BLaER1 (cell line): ENCODE measurements around the gene UXS1.

Source experiments
- H3K27ac ChIP-seq: shearing (Covaris generic); formaldehyde crosslinking; 2 replicates; pipeline ENCODE4 v1.8.1; 2022
- H3K27me3 ChIP-seq: shearing (Covaris generic); formaldehyde crosslinking; 2 replicates; pipeline ENCODE4 v1.8.1; 2022
- H3K36me3 ChIP-seq: shearing (Covaris generic); formaldehyde crosslinking; 2 replicates; pipeline ENCODE4 v1.8.1; 2022
- H3K4me1 ChIP-seq: shearing (Covaris generic); formaldehyde crosslinking; 2 replicates; pipeline ENCODE4 v1.8.1; 2022
- H3K4me2 ChIP-seq: shearing (Covaris generic); formaldehyde crosslinking; 2 replicates; pipeline ENCODE4 v1.8.1; 2022
- H3K4me3 ChIP-seq: shearing (Covaris generic); formaldehyde crosslinking; 2 replicates; pipeline ENCODE4 v1.8.1; 2022
- H3K9ac ChIP-seq: shearing (Covaris generic); formaldehyde crosslinking; 2 replicates; pipeline ENCODE4 v1.8.1; 2022
- H3K9me3 ChIP-seq: shearing (Covaris generic); formaldehyde crosslinking; 2 replicates; pipeline ENCODE4 v1.8.1; 2022
- H4K20me1 ChIP-seq: shearing (Covaris generic); formaldehyde crosslinking; 2 replicates; pipeline ENCODE4 v1.8.1; 2022
- Cebpa-rat ChIP-seq: shearing (Covaris generic); IDR thresholded peaks from 2 replicates; pipeline ENCODE4 v1.8.1; 2022

Gene UXS1

DNA sequence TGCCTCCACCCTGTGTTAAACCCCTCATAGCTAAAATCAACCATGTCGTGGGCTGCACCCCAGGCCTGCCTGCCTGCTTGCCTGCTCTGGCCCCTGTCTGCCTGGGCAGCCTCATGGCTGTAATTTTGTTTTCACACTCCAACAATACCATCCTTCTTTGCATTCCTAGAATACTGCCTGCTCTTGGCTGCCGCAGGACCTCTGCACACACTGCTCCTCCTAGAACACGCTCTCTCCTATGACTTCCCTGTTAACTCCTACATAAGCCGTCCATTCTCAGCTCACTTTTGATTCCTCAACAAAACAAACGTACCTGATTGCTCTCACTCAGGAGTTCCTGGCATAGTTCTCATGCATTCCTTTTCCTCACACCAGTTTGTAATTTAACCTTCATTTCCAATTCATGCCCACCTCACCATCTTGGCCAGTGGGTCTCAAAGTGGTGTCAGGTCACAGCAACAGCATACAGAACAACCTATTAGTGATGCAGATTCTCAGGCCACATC, 2.5 kb downstream of the UXS1 start:
- H4K20me1 ChIP-seq = peaks cover 70% of the 10 kb centered on the region
- H3K9ac ChIP-seq = peak overlapping the region; percentile 58; the same call in 1 of the 2 replicates
- H3K4me2 ChIP-seq = peak overlapping the region; percentile 91

DNA sequence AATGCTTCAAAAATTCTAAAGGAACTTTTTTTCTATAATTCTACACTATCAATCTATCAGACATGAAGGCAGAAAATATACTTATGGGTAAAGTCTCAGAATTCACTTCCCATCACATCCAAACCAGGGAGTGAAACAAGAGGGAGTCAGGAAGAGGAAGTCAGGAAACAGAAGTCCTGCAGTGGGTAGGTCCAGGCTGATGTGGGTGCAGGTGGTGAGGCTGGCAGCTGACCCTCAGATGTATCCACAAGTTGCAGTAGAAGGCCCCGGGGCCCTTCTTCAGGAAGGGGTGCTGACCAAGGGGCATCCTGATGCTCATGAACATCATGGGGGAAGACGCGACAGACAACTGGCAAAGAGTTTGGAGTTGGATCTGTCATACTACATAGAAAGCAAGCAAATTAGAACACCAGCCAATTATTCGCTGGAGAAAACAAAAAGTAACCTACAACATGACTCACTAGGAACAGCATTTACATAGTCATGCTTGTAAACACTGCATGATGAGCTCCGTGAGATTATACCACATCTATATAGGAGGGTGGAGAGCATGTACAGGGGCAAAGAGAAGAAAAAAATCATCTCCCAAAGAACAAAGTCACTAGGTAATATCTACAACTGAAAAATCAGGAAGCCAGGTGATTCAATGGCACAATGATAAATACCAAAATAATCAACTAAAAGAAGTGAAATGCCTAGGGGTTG, 4.2 kb downstream of the UXS1 start:
- TF ChIP-seq Cebpa-rat = no peak
- H3K4me1 ChIP-seq = peaks cover 79% of the 10 kb centered on the region
- H3K36me3 ChIP-seq = peaks cover 45% of the 10 kb centered on the region
- H3K4me2 ChIP-seq = peak overlapping the region; percentile 91
- no peaks in the 10 kb centered on the region for H3K27me3 ChIP-seq
- no peaks in the 10 kb centered on the region for H3K9me3 ChIP-seq
- 0 out of 2 replicates have a peak overlapping the region, but pooled peaks have one; percentile 23 for H3K4me3 ChIP-seq
- peak overlapping the region; percentile 39 for H3K27ac ChIP-seq
- peak overlapping the region; percentile 42; the same call in 1 of the 2 replicates for H3K9ac ChIP-seq
- peaks cover 86% of the 10 kb centered on the region for H4K20me1 ChIP-seq

More for the DNA sequence above, 2.5 kb downstream of the UXS1 start:
- Histone ChIP-seq H3K4me1 (peaks cover 74% of the 10 kb centered on the region), H3K9me3 (no peaks in the 10 kb centered on the region), H3K27ac (peak overlapping the region; percentile 48; the same call in 1 of the 2 replicates), H3K27me3 (no peaks in the 10 kb centered on the region), H3K36me3 (peaks cover 33% of the 10 kb centered on the region), H3K4me3 (peak overlapping the region; percentile 98)
- TF ChIP-seq Cebpa-rat = no peak

DNA sequence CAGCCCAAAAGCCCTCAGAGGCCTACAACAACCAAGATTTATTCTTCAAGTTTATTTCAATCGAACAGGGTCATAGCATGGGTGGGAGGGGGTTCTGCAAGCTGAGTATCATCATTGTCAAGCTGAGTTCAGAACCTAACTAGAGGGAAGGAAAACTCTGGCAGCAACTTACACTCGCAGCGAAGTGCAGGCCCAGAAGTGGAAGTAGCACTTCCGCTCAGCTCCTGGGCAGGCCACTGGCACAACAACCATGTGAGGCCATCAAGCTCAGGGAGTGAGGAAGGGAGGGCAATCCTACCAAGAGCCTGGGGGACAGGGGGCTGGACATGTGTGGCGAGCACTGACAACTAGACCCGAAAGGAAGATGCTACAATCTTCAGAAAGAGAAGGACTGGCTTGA, 4.8 kb downstream of the UXS1 start:
- Histone ChIP-seq H3K36me3 (peaks cover 51% of the 10 kb centered on the region), H4K20me1 (peaks cover 92% of the 10 kb centered on the region), H3K4me3 (0 out of 2 replicates have a peak overlapping the region, but pooled peaks have one; percentile 23), H3K27ac (peak overlapping the region; percentile 39), H3K27me3 (no peaks in the 10 kb centered on the region), H3K9ac (peak overlapping the region; percentile 42; the same call in 1 of the 2 replicates), H3K4me2 (peak overlapping the region; percentile 91), H3K4me1 (peaks cover 82% of the 10 kb centered on the region), H3K9me3 (no peaks in the 10 kb centered on the region)
- TF ChIP-seq Cebpa-rat = no peak

- Histone ChIP-seq H3K27ac (0 out of 2 replicates have a peak overlapping the region, but pooled peaks have one; percentile 47), H3K9ac (no peak overlapping the region), H3K4me2 (peak overlapping the region; percentile 91), H3K4me1 (peaks cover 97% of the 10 kb centered on the region), H3K36me3 (peaks cover 52% of the 10 kb centered on the region), H3K4me3 (no peak overlapping the region), H3K27me3 (no peaks in the 10 kb centered on the region), H3K9me3 (no peaks in the 10 kb centered on the region), H4K20me1 (peaks cover 95% of the 10 kb centered on the region)
- TF ChIP-seq Cebpa-rat = no peak
These were observed 6.7 kb downstream of the UXS1 start for GRCh38 chr2:106187273-106187891.

DNA sequence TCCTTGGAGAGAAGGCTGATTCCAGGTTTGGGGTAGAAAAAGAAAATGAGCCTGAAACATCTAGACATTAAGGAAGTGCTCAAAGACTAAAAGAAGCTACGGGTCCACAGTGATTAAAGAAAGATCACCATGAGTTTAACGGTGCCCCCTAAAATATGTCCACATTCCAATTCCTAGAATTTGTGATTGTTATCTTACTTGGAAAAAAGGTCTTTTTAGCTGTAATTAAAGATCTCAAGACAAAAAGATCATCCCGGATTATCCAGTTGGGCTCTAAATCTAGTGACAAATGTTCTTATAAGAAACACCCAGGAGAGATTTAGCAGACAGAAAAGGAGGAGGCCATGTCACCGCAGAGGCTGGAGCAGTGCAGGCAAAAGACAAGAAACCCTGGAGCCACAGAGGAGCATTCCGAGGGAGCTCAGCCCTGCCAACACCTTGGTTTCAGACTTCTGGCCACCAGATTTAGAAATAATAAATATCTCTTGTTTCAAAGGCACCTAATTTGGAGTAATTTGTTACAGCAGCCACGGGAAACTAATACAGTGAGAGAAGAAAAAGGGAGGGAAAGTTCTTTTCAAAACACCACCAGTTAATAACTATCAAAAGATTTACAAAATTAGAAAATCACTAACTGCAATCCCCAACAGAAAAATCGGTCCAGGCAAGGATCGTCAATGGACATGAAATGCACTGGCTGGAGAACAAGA, 8.5 kb downstream of the UXS1 start:
- H3K4me2 ChIP-seq = peak overlapping the region; percentile 74
- peaks cover 97% of the 10 kb centered on the region for H3K4me1 ChIP-seq
- H3K27me3 ChIP-seq = no peaks in the 10 kb centered on the region
- H3K9me3 ChIP-seq = no peaks in the 10 kb centered on the region
- peaks cover 89% of the 10 kb centered on the region for H4K20me1 ChIP-seq
- no peak for TF ChIP-seq Cebpa-rat
- H3K27ac ChIP-seq = 0 out of 2 replicates have a peak overlapping the region, but pooled peaks have one; percentile 61
- H3K36me3 ChIP-seq = peaks cover 45% of the 10 kb centered on the region
- H3K4me3 ChIP-seq = no peak overlapping the region
- no peak overlapping the region for H3K9ac ChIP-seq

GRCh38 chr2:106184857-106185256, 9.2 kb downstream of the UXS1 start:
- peaks cover 97% of the 10 kb centered on the region for H3K4me1 ChIP-seq
- H4K20me1 ChIP-seq = peaks cover 89% of the 10 kb centered on the region
- no peak for TF ChIP-seq Cebpa-rat
- no peaks in the 10 kb centered on the region for H3K27me3 ChIP-seq
- H3K36me3 ChIP-seq = peaks cover 50% of the 10 kb centered on the region
- H3K27ac ChIP-seq = peak overlapping the region; percentile 61; the same call in 1 of the 2 replicates
- H3K4me2 ChIP-seq = peak overlapping the region; percentile 74
- H3K9me3 ChIP-seq = no peaks in the 10 kb centered on the region
- H3K9ac ChIP-seq = no peak overlapping the region; the same call in 1 of the 2 replicates
- no peak overlapping the region for H3K4me3 ChIP-seq

DNA sequence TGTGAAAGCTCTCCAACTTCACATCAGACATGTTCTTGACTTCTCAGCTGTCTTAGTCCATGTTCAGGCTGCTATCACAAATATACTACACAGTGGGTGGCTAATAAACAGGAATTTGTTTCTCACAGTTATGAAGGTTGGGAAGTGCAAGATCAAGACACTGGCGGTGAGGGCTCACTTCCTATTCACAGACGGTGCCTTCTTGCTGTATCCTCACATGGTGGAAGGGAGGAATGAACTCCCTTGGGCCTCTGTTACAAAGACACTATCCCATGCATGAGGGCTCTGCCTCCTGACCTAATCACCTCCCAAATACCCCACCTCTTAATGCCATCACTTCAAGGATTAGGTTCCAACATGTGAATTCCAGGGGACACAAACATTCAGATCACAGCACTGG, 9.7 kb downstream of the UXS1 start:
- H3K4me1 ChIP-seq = peaks cover 97% of the 10 kb centered on the region
- H3K9me3 ChIP-seq = no peaks in the 10 kb centered on the region
- peak overlapping the region; percentile 61 for H3K27ac ChIP-seq
- TF ChIP-seq Cebpa-rat = no peak
- H4K20me1 ChIP-seq = peaks cover 88% of the 10 kb centered on the region
- H3K27me3 ChIP-seq = no peaks in the 10 kb centered on the region
- peak overlapping the region; percentile 74 for H3K4me2 ChIP-seq
- H3K4me3 ChIP-seq = no peak overlapping the region
- no peak overlapping the region; the same call in 1 of the 2 replicates for H3K9ac ChIP-seq
- H3K36me3 ChIP-seq = peaks cover 49% of the 10 kb centered on the region

- Histone ChIP-seq H3K27me3 (no peaks in the 10 kb centered on the region), H3K4me3 (no peak overlapping the region), H3K4me2 (peak overlapping the region; percentile 74)
These were observed 10.9 kb downstream of the UXS1 start for GRCh38 chr2:106183101-106183696.

DNA sequence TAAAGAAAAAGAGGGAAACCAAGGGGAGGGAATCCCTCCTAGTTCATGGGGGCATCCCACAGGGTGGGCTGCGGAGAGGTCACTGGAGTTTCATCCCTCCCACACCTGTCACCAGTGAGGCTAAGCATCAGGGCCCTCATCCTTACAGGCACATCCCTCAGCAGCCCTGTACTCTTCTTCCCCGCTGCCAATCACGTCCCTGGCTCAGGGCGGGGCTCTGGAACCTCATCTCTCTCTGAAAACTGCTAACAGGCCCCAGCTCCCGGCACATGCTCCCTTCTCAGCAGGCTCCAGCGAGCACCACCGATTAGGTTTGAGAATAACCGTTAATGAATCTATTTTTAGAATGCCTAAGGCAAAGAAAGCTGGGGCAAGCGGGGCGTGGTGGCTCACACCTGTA, 13.0 kb downstream of the UXS1 start:
- Histone ChIP-seq H3K4me1 (peaks cover 97% of the 10 kb centered on the region), H3K9ac (peak overlapping the region; percentile 54; the same call in 1 of the 2 replicates), H3K4me3 (no peak overlapping the region), H3K4me2 (peak overlapping the region; percentile 74), H3K27me3 (no peaks in the 10 kb centered on the region), H3K36me3 (peaks cover 46% of the 10 kb centered on the region), H4K20me1 (peaks cover 87% of the 10 kb centered on the region), H3K9me3 (no peaks in the 10 kb centered on the region), H3K27ac (peak overlapping the region; percentile 63)
- TF ChIP-seq Cebpa-rat = no peak

More at GRCh38 chr2:106183101-106183696, 10.9 kb downstream of the UXS1 start:
- peak overlapping the region; percentile 61 for H3K27ac ChIP-seq
- no peak overlapping the region; the same call in 1 of the 2 replicates for H3K9ac ChIP-seq
- peaks cover 83% of the 10 kb centered on the region for H4K20me1 ChIP-seq
- TF ChIP-seq Cebpa-rat = no peak
- H3K4me1 ChIP-seq = peaks cover 93% of the 10 kb centered on the region
- no peaks in the 10 kb centered on the region for H3K9me3 ChIP-seq
- H3K36me3 ChIP-seq = peaks cover 48% of the 10 kb centered on the region
